SK-N-SH treated with all-trans-retinoic acid at 6 μM for 48 hours (cell line): ENCODE results near the gene NSL1.

ENCODE experiments used
- ATAC-seq: fragments of 200-7000 bp; cut with Tn5 transposase; 3 replicates; pipeline ENCODE4 v1.9.1; 2020; ENCODE audit warnings: mild to moderate bottlenecking, moderate library complexity
- ARNTL ChIP-seq: fragments of 450-650 bp; formaldehyde crosslinking; IDR thresholded peaks from 2 replicates; pipeline ENCODE4 v1.5.0; 2020; ENCODE audit warnings: low read depth, mild to moderate bottlenecking, moderate library complexity, borderline replicate concordance
- BACH2 ChIP-seq: fragments of 250-450 bp; sonication (Bioruptor Pico); IDR thresholded peaks from 2 replicates; pipeline ENCODE4 v1.9.0; 2021; ENCODE audit warnings: mild to moderate bottlenecking, borderline replicate concordance
- CSRNP3 ChIP-seq: fragments of 250-450 bp; sonication (Bioruptor Pico); IDR thresholded peaks from 2 replicates; pipeline ENCODE4 v1.5.1; 2021; ENCODE audit warnings: mild to moderate bottlenecking, moderate library complexity
- ESRRG ChIP-seq: fragments of 250-450 bp; sonication (Bioruptor Pico); IDR thresholded peaks from 2 replicates; pipeline ENCODE4 v1.6.1; 2021; ENCODE audit warnings: mild to moderate bottlenecking
- GLIS3 ChIP-seq: fragments of 250-450 bp; sonication (Bioruptor Pico); IDR thresholded peaks from 2 replicates; pipeline ENCODE4 v1.5.0; 2020; ENCODE audit warnings: mild to moderate bottlenecking, moderate library complexity
- ISL1 ChIP-seq: fragments of 250-450 bp; sonication (Bioruptor Pico); IDR thresholded peaks from 2 replicates; pipeline ENCODE4 v2.1.2; 2022; ENCODE audit warnings: mild to moderate bottlenecking, moderate library complexity
- OSR1 ChIP-seq: fragments of 250-450 bp; sonication (Bioruptor Pico); IDR thresholded peaks from 2 replicates; pipeline ENCODE4 v1.8.0; 2022; ENCODE audit warnings: moderate library complexity, mild to moderate bottlenecking, inconsistent platforms
- PATZ1 ChIP-seq: fragments of 250-450 bp; sonication (Bioruptor Pico); IDR thresholded peaks from 2 replicates; pipeline ENCODE4 v1.8.0; 2020; ENCODE audit warnings: mild to moderate bottlenecking, moderate library complexity, borderline replicate concordance
- POU6F1 ChIP-seq: fragments of 250-450 bp; sonication (Bioruptor Pico); IDR thresholded peaks from 2 replicates; pipeline ENCODE4 v1.8.0; 2021; ENCODE audit warnings: low read depth, mild to moderate bottlenecking, moderate library complexity, borderline replicate concordance
- PPARA ChIP-seq: fragments of 250-450 bp; sonication (Bioruptor Pico); IDR thresholded peaks from 2 replicates; pipeline ENCODE4 v1.5.0; 2020; ENCODE audit warnings: mild to moderate bottlenecking, borderline replicate concordance
- RARB ChIP-seq: fragments of 250-450 bp; sonication (Bioruptor Pico); IDR thresholded peaks from 2 replicates; pipeline ENCODE4 v1.8.0; 2021; ENCODE audit warnings: mild to moderate bottlenecking, moderate library complexity
- SNAI2 ChIP-seq: fragments of 250-450 bp; sonication (Bioruptor Pico); IDR thresholded peaks from 2 replicates; pipeline ENCODE4 v1.5.0; 2020; ENCODE audit warnings: mild to moderate bottlenecking, moderate library complexity
- TCF4 ChIP-seq: fragments of 250-450 bp; sonication (Bioruptor Pico); IDR thresholded peaks from 2 replicates; pipeline ENCODE4 v1.8.0; 2021; ENCODE audit warnings: mild to moderate bottlenecking, moderate library complexity, borderline replicate concordance
- TOX ChIP-seq: fragments of 250-450 bp; sonication (Bioruptor Pico); IDR thresholded peaks from 2 replicates; pipeline ENCODE4 v1.8.0; 2021; ENCODE audit warnings: mild to moderate bottlenecking, moderate library complexity, borderline replicate concordance
- TSHZ2 ChIP-seq: fragments of 250-450 bp; sonication (Bioruptor Pico); IDR thresholded peaks from 2 replicates; pipeline ENCODE4 v1.5.0; 2020; ENCODE audit warnings: mild to moderate bottlenecking, moderate library complexity
- ZC3H10 ChIP-seq: fragments of 250-450 bp; sonication (Bioruptor Pico); IDR thresholded peaks from 2 replicates; pipeline ENCODE4 v1.5.1; 2021; ENCODE audit warnings: mild to moderate bottlenecking, moderate library complexity
- ZFP3 ChIP-seq: fragments of 250-450 bp; sonication (Bioruptor Pico); IDR thresholded peaks from 2 replicates; pipeline ENCODE4 v1.5.0; 2020; ENCODE audit warnings: mild to moderate bottlenecking, moderate library complexity
- ZFP30 ChIP-seq: fragments of 450-650 bp; formaldehyde crosslinking; IDR thresholded peaks from 2 replicates; pipeline ENCODE4 v1.5.0; 2022; ENCODE audit warnings: mild to moderate bottlenecking, moderate library complexity
- ZNF565 ChIP-seq: fragments of 450-650 bp; formaldehyde crosslinking; conservative IDR thresholded peaks from 2 replicates; pipeline ENCODE4 v1.5.0; 2020; ENCODE audit warnings: low read depth, mild to moderate bottlenecking, moderate library complexity
- ZNF70 ChIP-seq: fragments of 450-650 bp; formaldehyde crosslinking; IDR thresholded peaks from 2 replicates; pipeline ENCODE4 v1.5.0; 2020; ENCODE audit warnings: mild to moderate bottlenecking, moderate library complexity
- ZNF8 ChIP-seq: fragments of 450-650 bp; formaldehyde crosslinking; IDR thresholded peaks from 2 replicates; pipeline ENCODE4 v1.5.0; 2020; ENCODE audit warnings: mild to moderate bottlenecking, moderate library complexity

The NSL1 gene

GRCh38 chr1:212752934-212753497 is 38.6 kb downstream of the NSL1 start:
- TF ChIP-seq ESRRG (CRISPR knock-in tag) (no peak), PATZ1 (no peak), ZFP30 (CRISPR knock-in tag) (no peak), ZC3H10 (CRISPR knock-in tag) (no peak), TSHZ2 (CRISPR knock-in tag) (no peak), ARNTL (CRISPR knock-in tag) (no peak), BACH2 (no peak), RARB (no peak), CSRNP3 (no peak), PPARA (CRISPR knock-in tag) (no peak), ZNF8 (no peak), ZFP3 (CRISPR knock-in tag) (no peak), ISL1 (CRISPR knock-in tag) (no peak), GLIS3 (no peak), TOX (no peak)
- TF ChIP-seq, all 23 proteins: peak for 0
- ATAC-seq, result no peak

GRCh38 chr1:212752252-212752933 is 39.2 kb downstream of the NSL1 start:
- no peak for ATAC-seq
- TF ChIP-seq BACH2, result no peak
- no peak for TF ChIP-seq OSR1
- no peak for TF ChIP-seq ZNF565 (CRISPR knock-in tag)
- TF ChIP-seq ISL1 (CRISPR knock-in tag), result no peak
- TF ChIP-seq SNAI2 (CRISPR knock-in tag), result no peak
- no peak for TF ChIP-seq TSHZ2 (CRISPR knock-in tag)
- TF ChIP-seq ZC3H10 (CRISPR knock-in tag), result no peak
- TF ChIP-seq RARB, result no peak
- TF ChIP-seq TCF4 (CRISPR knock-in tag), result no peak
- no peak for TF ChIP-seq ZNF70 (CRISPR knock-in tag)
- no peak for TF ChIP-seq GLIS3
- TF ChIP-seq ARNTL (CRISPR knock-in tag), result no peak
- no peak for TF ChIP-seq PPARA (CRISPR knock-in tag)
- TF ChIP-seq TOX, result no peak
- TF ChIP-seq ZFP3 (CRISPR knock-in tag), result no peak

GRCh38 chr1:212749821-212750535 is 41.6 kb downstream of the NSL1 start:
- TF ChIP-seq ZFP30 (CRISPR knock-in tag) (no peak), POU6F1 (CRISPR knock-in tag) (peak; percentile 23; the same call in 1 of the 2 replicates), TOX (peak; percentile 2; the same call in 1 of the 2 replicates), CSRNP3 (no peak)
- TF ChIP-seq, all 23 proteins: peak for 2
- peak; percentile 86 for ATAC-seq
